HG03064 (cell line): ENCODE data around the gene CD81.

Source experiments
- ATAC-seq: cut with Tn5 transposase; IDR thresholded peaks from one replicate; pipeline ENCODE4 v1.9.1; 2021; ENCODE audit warnings: low read depth; ENCODE audit not compliant: unreplicated experiment

Gene CD81

GRCh38 chr11:2400762-2401435 is 23.8 kb downstream of the CD81 start:
- peak; percentile 5 for ATAC-seq

- ATAC-seq, result no peak
Measured at GRCh38 chr11:2401436-2401984, 24.4 kb downstream of the CD81 start.

- ATAC-seq, result no peak
Measured at GRCh38 chr11:2402106-2402505, 25.0 kb downstream of the CD81 start.

GRCh38 chr11:2402890-2403645 is 26.0 kb downstream of the CD81 start:
- no peak for ATAC-seq

- no peak for ATAC-seq
Measured at GRCh38 chr11:2404735-2405196, 27.7 kb downstream of the CD81 start.

GRCh38 chr11:2406451-2406850 is 29.3 kb downstream of the CD81 start:
- no peak for ATAC-seq

- ATAC-seq, result no peak
Measured at GRCh38 chr11:2406878-2407410, 29.8 kb downstream of the CD81 start.

- no peak for ATAC-seq
Measured at GRCh38 chr11:2408671-2409070, 31.6 kb downstream of the CD81 start.

GRCh38 chr11:2409126-2409525 is 32.0 kb downstream of the CD81 start:
- no peak for ATAC-seq

- no peak for ATAC-seq
Measured at GRCh38 chr11:2409611-2410468, 32.7 kb downstream of the CD81 start.

GRCh38 chr11:2410616-2411015 is 33.5 kb downstream of the CD81 start:
- no peak for ATAC-seq

- ATAC-seq, result no peak
Measured at GRCh38 chr11:2411446-2412305, 34.6 kb downstream of the CD81 start.

- no peak for ATAC-seq
Measured at GRCh38 chr11:2412323-2412722, 35.2 kb downstream of the CD81 start.

- ATAC-seq, result no peak
Measured at GRCh38 chr11:2413742-2414579, 36.9 kb downstream of the CD81 start.

- no peak for ATAC-seq
Measured at GRCh38 chr11:2414616-2415015, 37.5 kb downstream of the CD81 start.

- ATAC-seq, result no peak
Measured at GRCh38 chr11:2415171-2415570, 38.1 kb downstream of the CD81 start.

GRCh38 chr11:2415601-2416380 is 38.7 kb downstream of the CD81 start:
- ATAC-seq, result no peak

- ATAC-seq, result no peak
Measured at GRCh38 chr11:2416765-2417164, 39.7 kb downstream of the CD81 start.
